GM10266 (cell line): ENCODE results near the gene GOLPH3.

Experiments used
- DNase-seq: peaks from one replicate; pipeline ENCODE4 v3.0.0; 2012; ENCODE audit errors: extremely low spot score
- TF ChIP-seq, protein P1 (sequence below): IDR thresholded peaks from 2 replicates; pipeline ENCODE4 v1.5.1; 2012; ENCODE audit warnings: mild to moderate bottlenecking, low read depth; ENCODE audit not compliant: control insufficient read depth, insufficient read depth; ENCODE audit errors: missing control alignments

GOLPH3 gene

DNA sequence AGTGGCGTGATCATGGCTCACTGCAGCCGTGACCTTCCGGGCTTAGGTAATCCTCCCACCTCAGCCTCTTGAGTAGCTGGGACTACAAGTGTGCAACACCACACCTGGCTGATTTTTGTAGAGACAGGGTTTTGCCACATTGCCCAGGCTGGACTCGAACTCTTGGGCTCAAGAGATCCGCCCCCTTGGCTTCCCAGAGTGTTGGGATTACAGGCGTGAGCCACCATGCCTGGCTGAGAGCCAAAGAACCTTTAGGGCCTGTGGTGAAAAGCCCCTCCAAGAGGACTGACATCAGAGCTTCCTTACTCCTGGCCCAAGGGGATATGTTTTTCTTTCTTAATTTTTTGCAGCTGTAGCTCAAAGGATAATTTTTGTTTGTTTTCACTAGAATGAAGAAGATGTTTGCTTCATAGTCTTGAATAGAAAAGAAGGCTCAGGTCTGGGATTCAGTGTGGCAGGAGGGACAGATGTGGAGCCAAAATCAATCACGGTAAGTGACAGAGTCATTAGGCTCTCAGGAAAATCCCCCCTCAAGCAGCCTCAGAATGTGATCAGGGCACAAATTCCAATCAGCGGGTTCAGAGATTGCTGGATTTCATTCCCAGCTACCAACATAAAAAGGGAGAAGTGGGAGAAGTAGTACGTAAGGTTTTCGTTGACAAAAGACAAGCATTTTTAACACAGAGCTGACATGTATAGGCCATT is 77.1 kb downstream of the GOLPH3 start:
- DNase-seq: no peak
- TF ChIP-seq, protein P1, sequence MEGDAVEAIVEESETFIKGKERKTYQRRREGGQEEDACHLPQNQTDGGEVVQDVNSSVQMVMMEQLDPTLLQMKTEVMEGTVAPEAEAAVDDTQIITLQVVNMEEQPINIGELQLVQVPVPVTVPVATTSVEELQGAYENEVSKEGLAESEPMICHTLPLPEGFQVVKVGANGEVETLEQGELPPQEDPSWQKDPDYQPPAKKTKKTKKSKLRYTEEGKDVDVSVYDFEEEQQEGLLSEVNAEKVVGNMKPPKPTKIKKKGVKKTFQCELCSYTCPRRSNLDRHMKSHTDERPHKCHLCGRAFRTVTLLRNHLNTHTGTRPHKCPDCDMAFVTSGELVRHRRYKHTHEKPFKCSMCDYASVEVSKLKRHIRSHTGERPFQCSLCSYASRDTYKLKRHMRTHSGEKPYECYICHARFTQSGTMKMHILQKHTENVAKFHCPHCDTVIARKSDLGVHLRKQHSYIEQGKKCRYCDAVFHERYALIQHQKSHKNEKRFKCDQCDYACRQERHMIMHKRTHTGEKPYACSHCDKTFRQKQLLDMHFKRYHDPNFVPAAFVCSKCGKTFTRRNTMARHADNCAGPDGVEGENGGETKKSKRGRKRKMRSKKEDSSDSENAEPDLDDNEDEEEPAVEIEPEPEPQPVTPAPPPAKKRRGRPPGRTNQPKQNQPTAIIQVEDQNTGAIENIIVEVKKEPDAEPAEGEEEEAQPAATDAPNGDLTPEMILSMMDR: no peak

DNA sequence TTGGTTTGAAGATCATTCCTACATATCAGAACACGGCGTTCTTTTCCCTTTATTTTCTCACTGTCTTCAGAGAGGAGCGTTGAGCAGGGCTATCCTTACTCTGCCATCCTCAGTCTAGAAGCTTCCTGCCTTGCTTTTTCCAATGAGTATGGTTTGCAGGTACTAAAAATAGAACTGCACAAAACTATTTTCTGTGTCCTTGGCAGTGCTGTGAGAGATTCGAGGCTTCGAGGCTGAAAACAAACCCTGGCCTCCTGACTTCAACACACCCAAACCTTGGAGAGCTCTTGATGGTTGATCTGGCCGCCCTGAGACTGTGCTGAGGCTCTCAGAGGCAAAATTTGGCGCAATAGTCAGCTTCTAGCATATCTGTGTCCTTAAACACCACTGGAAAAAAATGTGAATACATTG is 78.9 kb downstream of the GOLPH3 start:
- TF ChIP-seq, protein P1: no peak
- DNase-seq: no peak

DNA sequence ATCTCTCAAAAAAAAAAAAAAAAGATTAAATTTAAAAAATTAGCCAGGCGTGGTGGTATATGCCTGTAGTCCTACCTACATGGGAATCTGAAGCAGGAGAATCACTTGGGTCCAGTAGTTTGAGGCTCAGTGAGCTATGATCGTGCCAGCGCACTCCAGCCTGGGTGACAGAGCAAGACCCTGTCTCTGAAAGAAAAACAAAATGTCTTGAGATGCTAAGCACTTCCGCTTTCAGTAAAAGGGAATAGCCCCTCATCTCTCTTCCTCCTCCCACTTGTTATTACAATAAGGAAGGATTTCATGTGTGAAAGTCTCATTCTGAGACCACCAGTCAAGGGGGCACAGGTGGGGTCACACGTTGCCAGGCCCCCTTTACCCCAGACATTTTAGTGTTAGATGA is 79.4 kb downstream of the GOLPH3 start:
- TF ChIP-seq, protein P1: no peak

DNA sequence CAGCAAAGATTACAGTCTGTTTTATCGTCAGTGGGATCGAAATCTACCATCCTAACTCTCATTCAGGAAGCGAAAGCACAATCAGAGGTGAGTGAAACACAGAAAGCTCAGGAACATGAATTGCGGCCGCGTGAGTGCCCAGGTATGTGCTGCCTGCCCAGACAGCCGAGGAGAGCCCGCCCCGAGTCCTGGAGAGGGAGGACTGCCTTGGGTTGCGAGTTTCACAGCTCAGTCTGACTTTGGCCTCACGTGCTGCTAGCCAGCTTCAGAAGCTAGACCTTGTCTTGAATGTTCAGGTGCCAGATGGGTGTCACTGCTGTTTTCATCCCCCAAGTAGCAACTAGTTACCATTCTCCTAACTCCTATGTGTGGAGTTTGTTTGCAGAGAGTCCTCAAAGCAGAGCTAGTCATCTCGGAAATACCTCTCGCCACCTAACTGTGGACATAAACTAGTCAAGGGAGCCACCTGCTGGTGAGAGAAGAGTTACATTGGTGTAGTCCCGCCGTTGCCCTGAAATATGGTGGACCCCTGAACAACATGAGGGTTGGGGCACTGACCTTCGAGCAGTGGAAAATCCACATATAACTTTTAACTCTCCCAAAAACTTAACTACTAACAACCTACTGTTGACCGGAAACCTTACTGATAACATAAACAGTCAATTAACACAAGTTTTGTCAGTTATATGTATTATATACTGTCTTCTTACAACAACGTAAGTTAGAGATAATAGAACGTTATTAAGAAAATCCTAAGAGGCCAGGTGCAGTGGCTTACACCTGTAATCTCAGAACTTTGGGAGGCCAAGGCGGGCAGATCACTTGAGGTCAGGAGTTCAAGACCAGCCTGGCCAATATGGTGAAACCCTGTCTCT is 80.9 kb downstream of the GOLPH3 start:
- TF ChIP-seq, protein P1: peak; percentile 82
- DNase-seq: peak; percentile 85

More for the DNA sequence above, 79.4 kb downstream of the GOLPH3 start:
- no peak for DNase-seq

DNA sequence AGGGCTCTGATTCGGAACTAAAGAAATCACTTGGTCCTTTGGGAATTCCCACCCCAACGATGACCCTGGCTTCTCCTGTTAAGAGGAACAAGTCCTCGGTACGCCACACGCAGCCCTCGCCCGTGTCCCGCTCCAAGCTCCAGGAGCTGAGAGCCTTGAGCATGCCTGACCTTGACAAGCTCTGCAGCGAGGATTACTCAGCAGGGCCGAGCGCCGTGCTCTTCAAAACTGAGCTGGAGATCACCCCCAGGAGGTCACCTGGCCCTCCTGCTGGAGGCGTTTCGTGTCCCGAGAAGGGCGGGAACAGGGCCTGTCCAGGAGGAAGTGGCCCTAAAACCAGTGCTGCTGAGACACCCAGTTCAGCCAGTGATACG is 83.4 kb downstream of the GOLPH3 start:
- TF ChIP-seq, protein P1: no peak
- DNase-seq: no peak

DNA sequence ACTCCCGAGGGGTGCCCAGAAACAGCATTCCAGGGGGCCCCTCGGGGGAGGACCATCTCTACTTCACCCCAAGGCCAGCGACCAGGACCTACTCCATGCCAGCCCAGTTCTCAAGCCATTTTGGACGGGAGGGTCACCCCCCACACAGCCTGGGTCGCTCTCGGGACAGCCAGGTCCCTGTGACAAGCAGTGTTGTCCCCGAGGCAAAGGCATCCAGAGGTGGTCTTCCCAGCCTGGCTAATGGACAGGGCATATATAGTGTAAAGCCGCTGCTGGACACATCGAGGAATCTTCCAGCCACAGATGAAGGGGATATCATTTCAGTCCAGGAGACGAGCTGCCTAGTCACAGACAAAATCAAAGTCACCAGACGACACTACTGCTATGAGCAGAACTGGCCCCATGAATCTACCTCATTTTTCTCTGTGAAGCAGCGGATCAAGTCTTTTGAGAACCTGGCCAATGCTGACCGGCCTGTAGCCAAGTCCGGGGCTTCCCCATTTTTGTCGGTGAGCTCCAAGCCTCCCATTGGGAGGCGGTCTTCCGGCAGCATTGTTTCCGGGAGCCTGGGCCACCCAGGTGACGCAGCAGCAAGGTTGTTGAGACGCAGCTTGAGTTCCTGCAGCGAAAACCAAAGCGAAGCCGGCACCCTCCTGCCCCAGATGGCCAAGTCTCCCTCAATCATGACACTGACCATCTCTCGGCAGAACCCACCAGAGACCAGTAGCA is 83.9 kb downstream of the GOLPH3 start:
- TF ChIP-seq, protein P1: no peak
- no peak for DNase-seq
